ENCODE measurements around the gene CD36.
A peak's percentile ranks its signal among the peaks of the same experiment; 100 is the strongest.
"Not testable (repeated sequence)": the region's sequence is repeated elsewhere in the genome, so short reads cannot be mapped to it uniquely, and the experiment has no call there.

CD36 gene

DNA sequence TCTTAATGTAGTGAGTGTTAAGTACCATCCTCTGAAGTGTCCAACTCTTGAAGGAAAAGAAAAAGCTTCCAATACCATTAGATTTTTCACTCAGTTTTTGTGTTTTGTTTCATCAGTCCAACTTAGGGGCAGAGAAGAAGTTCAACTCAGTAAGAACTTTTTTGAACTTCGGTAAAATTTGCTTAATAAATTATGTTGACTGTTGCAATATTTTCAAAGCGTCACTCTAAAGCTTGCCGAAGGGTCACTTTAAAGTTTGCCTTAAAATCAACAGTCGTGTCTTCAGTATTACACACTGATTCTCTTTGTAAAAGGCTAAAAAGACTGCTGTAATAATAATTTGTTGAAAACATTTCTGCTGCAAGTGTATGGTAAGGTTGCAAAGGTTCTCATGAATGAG is 17.6 kb downstream of the CD36 start:
- no peak for DNase-seq

DNA sequence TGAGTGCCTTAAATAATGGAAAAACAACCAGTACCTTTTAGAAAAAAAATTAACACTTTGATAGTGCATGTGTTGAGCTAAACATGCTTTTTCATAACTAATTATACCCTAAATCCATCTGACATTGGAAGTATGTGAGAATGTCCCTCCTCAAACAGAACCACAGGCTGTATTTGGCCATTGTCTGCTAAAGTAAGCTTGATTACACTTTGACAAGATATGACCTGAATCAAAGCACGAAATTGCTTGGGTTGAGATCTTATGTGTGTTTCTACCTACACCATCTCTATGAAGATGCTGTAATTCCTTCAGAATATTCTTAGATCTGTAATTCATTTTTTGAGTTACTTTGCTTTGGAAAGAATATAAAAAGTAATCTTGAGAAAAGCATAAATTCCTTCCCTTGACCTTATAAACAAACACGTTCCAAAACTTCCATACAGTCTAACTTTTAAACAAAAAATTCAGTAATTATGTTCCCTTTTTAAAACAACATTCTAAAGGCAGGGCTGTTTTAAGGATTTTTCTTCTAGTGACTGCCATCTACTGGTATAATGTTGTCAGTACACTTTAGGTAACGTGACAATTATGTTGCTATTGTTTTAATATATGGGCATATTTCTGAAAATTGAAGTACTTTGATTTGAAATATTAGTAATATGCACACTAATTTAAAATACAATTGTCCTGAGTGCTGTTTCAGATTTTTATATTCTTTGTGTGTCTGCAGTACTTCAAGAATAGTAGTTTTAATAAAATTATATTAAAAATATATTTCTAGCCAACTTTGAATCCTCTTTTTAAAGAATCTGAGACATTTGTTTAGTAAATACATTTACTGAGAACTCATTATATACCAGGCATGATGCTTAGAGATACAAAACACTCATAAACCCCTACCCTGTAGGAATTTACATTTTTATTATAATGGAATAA is 20.9 kb downstream of the CD36 start:
- DNase-seq: peak; percentile 7

DNA sequence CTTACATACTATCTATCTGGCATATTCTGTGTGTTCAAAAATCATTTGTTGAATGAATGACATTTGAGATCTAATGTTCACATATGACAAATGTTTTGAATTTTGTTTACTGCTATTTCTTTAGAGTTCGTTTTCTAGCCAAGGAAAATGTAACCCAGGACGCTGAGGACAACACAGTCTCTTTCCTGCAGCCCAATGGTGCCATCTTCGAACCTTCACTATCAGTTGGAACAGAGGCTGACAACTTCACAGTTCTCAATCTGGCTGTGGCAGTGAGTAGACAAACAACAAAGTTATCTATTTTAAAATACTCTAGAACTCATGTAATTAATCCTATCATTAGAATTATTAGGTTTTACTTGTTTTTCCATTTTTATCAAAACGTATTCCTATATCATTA is 22.5 kb downstream of the CD36 start:
- no peak for DNase-seq

DNA sequence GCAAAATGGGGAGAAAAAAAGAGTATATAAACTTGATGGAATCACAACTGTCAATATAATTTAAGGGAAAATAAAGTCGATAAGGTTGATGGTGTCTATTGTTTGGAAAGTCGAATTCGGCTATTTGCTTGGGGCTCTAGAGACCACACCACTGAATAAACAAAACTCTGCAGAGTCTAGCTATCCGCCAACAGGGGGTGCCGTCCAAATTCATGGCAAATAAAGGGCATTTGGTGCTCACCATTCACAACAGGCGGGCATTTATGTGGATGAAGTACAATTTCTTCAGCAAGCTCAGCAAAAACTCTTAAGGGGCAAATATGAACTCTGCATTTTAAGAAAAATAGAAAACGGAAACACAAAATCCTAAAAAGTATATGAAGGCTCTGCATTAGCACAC is 23.3 kb downstream of the CD36 start:
- DNase-seq: no peak

DNA sequence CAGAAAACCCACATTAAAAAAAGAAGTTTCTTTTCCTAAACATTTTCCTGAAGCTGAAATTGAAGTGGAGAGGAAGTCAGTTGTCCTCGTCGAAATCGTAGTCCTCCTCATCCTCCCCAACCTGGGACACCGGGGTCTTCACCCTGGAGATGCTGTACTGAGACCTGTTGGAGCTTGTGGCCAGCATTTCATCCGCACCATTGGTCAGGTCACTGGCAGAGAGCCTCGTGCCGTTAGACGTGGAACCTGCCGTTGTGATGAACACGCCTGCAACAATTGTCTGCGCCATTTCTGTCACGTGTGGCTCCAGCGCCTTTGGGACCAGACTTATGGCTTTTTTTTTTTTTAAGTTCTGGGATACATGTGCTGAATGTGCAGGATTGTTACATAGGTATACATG is 23.8 kb downstream of the CD36 start:
- no peak for DNase-seq

DNA sequence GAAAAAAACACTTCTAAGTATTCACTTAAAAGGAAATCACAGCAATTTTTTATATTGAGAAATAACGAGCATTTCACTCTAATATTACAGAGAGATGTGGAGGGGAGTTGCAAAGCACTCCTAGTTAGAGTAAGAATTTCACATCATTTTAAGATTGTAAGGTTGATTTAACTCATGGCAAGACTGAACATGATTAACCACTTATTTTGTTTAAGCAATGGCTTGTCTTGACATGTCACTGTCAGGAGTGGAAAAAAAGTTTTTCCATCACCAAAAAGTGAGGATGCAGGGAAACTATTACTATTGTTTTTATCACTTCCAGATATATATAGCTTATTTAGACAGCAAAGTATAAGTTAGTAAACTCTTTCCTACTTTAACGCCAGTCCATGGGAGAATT is 27.1 kb downstream of the CD36 start:
- no peak for DNase-seq

DNA sequence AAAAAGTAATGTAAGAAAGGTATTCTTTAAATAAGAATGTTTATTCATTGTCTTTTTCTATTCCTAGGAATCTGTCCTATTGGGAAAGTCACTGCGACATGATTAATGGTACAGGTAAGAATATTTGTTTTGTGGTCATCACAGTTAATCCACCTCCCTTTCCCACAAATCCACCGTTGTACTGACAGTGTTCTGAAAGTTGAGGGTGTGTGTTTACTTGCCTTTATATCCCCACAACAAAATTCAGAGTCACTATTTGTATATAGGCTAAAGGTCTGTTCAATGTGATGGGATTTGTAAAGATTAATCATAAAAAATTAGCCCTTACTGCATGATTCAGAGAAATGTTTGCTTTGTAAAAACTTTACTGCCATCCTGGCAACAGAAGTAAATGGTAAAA is 27.9 kb downstream of the CD36 start:
- DNase-seq: peak; percentile 10

DNA sequence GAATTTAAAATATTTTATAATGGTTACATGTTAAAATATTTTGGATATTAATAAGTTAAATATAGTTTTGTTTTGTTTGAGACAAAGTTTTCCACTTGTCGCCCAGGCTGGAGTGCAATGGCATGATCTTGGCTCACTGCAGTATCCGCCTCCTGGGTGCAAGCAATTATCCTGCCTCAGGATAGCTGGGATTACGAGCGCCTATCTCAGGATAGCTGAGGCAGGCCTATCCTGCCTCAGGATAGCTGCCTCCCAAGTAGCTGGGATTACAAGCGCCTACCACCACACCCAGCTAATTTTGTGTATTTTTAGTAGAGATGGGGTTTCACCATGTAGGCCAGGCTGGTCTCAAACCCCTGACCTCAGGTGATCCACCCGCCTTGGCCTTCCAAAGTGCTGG is 30.9 kb downstream of the CD36 start:
- not testable (repeated sequence) for DNase-seq

DNA sequence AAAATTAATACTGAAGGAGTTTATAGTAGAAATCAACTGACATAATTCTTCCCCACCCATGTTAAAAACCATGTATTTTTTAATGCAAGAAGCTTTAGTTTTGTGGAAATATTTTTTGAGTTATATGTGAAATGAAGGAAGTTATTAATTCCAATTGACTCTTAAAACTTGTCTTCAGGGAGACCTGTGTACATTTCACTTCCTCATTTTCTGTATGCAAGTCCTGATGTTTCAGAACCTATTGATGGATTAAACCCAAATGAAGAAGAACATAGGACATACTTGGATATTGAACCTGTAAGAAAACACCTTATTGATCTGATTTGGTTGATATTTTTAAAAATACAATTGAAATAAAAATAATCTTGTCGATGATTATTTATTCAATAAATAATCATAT is 33.3 kb downstream of the CD36 start:
- no peak for DNase-seq

DNA sequence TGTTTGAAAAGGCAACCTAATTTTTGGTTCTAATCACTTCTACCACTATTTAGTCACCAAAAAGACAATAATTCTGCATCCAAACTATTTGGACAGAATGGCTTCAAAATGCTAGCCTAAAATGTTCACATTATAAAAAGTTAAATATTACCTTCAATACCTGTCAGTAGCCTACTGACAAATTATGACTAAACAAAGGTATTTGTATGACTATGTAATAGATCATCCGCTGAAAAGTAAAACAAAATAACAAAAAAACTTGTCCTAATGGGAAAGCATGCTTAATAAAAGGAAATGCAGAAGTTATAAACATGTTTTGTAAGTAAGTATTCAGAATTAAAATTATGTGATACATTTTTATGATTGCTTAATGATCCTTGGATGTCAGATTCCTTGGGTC is 36.6 kb downstream of the CD36 start:
- DNase-seq: no peak

DNA sequence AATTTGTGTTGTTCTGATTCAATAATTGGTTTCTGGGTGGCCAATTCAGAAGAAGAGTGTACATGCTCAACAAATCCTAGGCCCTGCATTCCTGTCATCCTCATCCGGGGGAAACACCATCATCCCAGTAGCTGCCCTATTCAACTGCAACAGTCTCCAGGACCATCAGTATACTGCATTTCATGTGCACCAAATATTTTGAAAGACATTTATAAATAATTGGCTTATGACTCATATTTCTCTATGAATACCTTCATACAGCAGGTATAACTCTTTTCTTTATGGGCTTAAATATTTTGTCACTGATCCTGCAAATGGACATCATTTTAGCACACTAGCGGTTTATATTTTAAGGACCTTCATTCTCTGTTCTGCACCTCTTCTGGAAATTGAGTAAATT is 38.0 kb downstream of the CD36 start:
- DNase-seq: no peak

DNA sequence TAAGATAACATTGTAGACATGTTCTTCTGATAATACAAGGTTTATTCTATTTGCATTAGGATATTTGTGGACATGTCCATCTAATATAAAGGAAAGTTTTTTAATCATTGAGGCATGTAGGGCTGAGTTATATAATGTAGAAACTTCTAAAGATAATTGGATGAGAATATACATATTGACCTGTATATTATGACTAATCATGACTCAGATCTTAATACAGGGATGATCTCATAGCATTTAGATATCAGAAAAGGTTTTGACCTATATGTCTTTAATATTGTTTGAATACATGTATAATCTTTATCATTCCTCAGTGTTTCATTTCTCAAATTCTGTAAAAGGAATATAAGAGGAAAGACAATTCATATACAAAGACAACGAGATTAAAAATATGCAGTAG is 39.2 kb downstream of the CD36 start:
- DNase-seq: no peak

DNA sequence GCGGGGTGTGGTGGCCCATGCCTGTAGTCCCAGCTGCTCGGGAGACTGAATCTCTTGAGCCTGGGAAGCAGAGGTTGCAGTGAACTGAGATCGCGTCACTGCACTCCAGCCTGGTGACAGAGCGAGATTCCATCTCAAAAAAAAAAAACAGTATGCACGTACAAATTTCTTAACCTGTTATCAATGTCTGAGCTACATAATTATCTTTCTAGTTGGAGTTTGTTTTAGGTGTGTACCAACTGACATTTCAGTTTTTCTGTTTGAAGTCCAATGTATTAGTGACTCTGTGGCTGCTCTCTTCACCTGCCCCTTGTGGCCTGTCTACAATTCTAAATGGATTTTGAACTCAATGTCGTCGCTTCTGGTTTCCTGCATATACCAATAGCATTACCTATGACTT is 40.3 kb downstream of the CD36 start:
- no peak for DNase-seq

DNA sequence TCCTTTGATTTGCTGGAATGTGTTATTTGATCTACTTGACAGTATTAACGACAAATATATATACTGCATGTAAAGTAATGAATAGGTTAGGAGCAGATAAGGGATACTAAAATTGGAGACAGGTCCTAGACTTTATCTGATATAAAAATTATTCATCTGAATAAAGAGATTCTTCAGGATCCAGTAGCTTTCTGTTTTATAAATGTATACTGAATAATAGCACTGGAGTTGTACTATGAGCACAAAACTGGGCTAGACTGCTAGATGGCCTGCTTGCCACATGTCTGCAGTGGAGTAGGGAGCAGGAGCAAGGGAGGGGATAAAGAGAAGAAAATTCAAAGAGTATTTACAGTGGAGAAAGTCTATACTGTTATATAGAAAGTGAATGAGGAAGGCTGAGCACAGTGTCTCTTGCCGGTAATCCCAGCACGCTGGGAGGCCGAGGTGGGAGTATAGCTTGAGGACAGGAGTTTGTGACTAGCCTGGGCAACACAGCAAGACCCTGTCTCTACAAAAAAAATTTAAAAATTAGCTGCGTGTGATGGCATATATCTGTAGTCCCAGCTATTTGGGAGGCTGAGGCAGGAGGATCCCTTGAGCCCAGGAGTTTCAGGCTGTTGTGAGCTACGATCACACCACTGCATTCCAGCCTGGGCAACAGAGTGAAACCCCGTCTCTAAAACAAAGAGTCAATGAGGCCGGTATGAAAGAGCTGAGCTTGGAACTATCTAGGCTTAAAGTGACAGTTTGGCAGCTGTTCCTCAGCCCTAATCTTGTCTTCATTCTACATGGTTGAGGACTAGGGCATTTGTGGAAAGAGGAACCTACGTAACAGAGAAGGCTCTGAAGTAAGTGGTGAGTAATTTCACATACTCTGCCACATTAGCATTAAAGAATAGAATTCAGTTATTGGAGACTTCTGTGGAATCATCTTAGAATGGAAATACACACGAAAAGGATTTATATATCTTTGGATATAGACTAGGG is 41.8 kb downstream of the CD36 start:
- DNase-seq: no peak

DNA sequence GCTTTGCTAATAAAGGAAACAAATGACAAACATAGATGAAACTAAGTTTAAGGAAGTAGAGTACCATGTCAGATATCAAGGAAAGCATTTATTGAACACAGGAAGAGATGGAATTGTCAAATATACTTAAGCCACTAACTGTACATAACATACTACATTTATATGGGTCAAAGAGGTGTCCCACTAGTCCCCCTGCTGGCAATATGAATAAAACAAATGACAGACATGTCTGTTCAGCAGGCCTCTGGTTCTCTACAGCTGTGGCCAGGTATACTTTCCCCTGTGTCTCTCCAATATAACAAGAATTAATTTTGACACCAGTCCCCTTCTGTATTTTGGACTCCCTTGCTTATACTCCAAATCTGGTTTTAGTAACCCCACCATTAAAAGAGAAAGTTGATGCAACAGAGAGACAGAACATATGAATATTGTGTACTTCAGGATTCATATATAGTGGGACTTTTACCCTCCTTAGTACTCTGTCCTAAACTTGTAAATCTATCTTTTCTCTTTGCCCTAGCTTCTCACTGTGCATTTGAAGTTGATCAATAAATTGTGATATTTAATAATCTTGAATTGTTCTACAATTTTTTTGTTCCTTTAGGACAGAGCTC is 42.9 kb downstream of the CD36 start:
- DNase-seq: no peak

DNA sequence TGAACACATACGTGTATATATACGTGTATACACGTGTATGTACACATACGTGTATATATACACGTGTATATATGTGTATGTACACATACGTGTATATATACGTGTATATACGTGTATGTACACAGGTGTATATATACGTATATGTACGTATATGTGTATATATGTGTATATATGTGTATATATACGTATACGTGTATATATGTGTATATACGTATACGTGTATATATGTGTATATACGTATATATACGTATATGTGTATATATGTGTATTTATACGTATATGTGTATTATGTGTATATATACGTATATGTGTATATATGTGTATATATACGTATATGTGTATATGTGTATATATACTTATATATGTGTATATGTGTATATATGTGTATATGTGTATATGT is 44.3 kb downstream of the CD36 start:
- no peak for DNase-seq

DNA sequence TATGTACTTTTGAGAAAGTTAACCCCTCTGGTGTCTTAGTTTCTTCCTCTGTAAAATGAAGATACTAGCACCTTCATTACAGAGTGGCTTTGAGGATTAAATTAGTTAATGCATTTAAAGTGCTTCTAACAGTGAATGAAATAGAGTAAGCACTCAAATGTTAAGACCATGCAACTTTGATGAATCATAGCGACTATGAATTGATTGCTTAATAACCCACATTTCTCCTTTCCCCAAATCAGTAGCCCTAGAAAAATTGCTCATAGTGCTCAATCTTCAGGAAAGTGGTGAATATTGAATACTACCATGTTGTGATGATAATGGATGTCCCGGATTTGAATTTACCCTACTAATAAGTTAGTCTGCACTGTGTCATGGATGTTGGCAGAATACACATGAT is 48.1 kb downstream of the CD36 start:
- no peak for DNase-seq

DNA sequence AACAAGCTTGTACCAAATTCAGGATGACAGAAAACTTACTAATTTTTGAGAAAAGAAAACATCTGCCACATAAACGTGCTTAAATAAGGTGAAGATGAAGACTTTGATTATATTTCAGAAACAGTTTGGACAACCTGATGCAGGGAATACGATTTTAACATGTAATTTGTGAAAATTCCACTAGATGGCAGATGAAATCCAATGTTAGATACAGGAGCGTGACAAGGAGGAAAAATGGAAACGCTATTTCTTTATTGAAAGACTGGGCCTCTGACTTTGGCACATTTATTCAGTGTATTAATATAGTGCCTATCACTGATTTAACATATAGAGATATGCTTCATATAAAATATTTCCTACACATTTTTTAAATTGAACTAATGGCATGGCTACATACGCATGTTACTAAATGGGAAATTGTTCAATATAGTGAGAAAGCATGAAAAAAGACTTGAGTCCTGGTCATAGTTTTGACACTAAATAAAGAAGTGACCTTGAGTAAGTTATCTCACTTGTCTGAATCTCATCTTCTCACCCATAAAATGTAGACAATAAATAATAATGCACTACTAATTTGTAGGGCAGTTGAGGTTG is 60.7 kb downstream of the CD36 start:
- peak; percentile 41 for DNase-seq

DNA sequence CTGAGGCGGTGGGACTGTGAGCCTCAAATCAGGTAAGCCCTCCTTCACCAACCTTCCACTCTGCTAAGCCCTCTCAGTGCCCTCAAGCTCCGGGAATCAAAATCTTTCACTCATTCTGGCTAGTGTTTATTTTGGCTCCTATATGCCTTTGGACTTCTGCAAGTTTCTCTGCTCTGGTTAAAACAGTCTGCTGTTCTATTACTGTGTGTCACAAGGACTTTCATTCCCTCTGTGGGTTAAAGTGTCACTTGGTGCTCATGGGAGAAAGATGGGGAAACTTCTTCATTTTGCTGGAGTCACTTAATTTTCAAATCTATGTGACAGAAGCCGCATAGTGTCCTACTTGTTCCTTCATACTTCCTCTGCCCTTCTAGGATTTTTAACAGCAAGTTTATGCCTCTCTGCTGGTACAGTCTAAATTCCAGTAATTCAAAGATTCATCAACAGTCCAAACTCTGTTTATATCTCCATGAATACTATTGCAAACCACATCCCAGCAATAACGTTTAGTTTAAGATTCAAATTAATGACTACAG is 61.3 kb downstream of the CD36 start:
- no peak for DNase-seq

DNA sequence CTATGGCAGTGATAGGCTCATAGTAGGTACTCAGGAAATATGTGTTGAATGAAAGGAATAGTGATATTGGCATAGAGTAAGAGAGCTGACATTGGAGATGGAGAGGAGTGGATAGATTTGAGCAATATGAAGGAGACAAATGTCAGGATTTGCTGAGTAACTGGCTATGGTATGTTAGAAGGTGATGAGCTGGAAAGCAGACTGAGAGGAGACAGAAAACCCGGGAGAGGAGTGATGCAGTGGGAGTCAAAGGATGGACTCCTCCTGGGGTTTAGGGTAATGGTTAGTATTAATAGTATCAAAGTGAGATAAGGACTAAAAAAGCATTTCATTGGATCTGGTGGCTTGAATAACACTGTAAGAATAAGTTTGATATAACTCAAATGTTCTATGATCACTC is 64.8 kb downstream of the CD36 start:
- DNase-seq: no peak

DNA sequence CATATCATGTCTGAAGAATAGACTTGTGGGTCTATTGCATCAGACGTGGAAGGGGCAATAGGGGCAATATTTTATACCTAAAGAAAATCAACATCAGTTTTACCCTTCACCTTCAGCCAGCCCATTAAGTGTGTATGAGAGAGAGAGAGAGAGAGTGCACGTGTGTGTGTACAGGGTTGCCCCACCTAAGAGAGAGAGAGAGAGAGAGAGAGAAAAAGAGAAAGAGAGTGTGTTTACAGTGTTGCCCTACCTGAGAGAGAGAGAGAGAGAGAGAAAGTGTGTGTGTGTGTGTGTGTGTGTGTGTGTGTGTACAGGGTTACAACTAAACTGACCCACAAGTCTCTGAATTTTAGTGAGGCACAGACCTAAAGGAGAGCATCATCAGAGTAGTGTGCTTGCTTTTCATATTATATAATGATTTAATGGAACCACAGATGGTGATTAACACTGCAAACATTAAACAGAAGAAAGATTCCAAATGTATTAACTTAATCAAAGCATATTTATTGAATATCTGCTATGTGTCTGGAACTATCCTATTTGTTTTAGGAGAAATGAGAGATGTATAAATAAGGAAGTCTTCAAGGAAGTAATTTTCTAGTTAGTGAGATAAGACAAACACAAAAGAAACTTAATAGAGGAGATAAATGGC is 66.8 kb downstream of the CD36 start:
- DNase-seq: no peak

DNA sequence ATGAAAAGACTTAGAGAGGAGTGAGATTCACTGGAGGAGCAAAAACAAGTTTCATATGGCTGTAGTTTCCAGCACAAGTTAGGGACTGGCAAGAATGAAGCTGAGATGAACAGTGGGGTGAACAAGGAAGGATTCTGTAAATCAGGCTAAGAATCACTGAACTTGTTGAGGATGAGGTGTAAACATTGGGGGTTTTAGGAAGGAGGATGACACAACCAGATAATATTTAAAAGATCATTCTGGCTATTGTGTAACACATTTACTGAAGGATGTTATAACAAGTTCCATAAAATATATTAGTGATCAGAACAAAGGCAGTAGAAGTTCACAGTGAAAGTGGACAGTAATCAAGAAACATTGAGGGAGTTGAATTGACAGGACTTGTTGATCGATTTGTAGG is 68.9 kb downstream of the CD36 start:
- no peak for DNase-seq
